Caco-2 (cell line): ENCODE results near the gene SORBS2. TPM values are rescaled to one million over a fixed set of nuclear protein-coding genes. Genes with fewer than 3 reads are reported as not detected.

ENCODE experiments used
- BruUV-seq: library from RNA; stranded (reverse); fragments of 400-500 nt; replicated peaks from 2 replicates; lab custom pipeline; 2021; lab: Mats Ljungman, UMichigan
- CTCF ChIA-PET: fragments of 300-600 bp; sonication (Branson Sonifier 250); formaldehyde crosslinking; loops from one replicate; lab custom pipeline; 2022; ENCODE audit warnings: antibody characterized with exemption; lab: Charles Lee
- POLR2A ChIA-PET: fragments of 300-600 bp; sonication (Branson Sonifier 250); formaldehyde crosslinking; loops from one replicate; lab custom pipeline; 2022; ENCODE audit warnings: antibody characterized with exemption; lab: Charles Lee
- DNase-seq, 2 experiments: peaks; one replicate each; pipeline versions ENCODE4 v3.0.0 to v3.0.0-alpha.2; 2020 to 2022
- H3K27me3 ChIP-seq: replicated peaks from 2 replicates; pipeline ENCODE4 v1.6.0; 2011; ENCODE audit warnings: low read length; ENCODE audit not compliant: control insufficient read depth, insufficient read depth
- H3K36me3 ChIP-seq: 2 replicates; pipeline ENCODE4 v1.5.1; 2011; ENCODE audit warnings: low read length; ENCODE audit not compliant: control insufficient read depth, insufficient read depth
- H3K4me1 ChIP-seq: fragments of 250-450 bp; sonication (Bioruptor Pico); 2 replicates; pipeline ENCODE4 v1.5.1; 2020; ENCODE audit warnings: mild to moderate bottlenecking
- H3K4me3 ChIP-seq: 2 replicates; pipeline ENCODE4 v1.5.1; 2011; ENCODE audit warnings: low read depth, mild to moderate bottlenecking, control low read depth, low read length
- H3K9me3 ChIP-seq: fragments of 250-450 bp; sonication (Bioruptor Pico); 2 replicates; pipeline ENCODE4 v1.5.1; 2020; ENCODE audit warnings: mild to moderate bottlenecking, moderate library complexity
- H3K27ac Mint-ChIP-seq: one replicate; pipeline ENCODE4 v1.8.0; 2022; ENCODE audit warnings: mixed read lengths; ENCODE audit not compliant: unreplicated experiment
- H3K27me3 Mint-ChIP-seq: one replicate; pipeline ENCODE4 v1.8.0; 2022; ENCODE audit warnings: mixed read lengths; ENCODE audit not compliant: insufficient read depth, unreplicated experiment
- H3K36me3 Mint-ChIP-seq: one replicate; pipeline ENCODE4 v1.8.0; 2022; ENCODE audit warnings: mild to moderate bottlenecking, mixed read lengths; ENCODE audit not compliant: insufficient read depth, unreplicated experiment
- H3K4me1 Mint-ChIP-seq: one replicate; pipeline ENCODE4 v1.8.0; 2022; ENCODE audit warnings: low read depth, mixed read lengths; ENCODE audit not compliant: unreplicated experiment
- H3K4me3 Mint-ChIP-seq: one replicate; pipeline ENCODE4 v1.8.0; 2022; ENCODE audit warnings: mild to moderate bottlenecking, moderate library complexity, mixed read lengths; ENCODE audit not compliant: unreplicated experiment
- H3K9me3 Mint-ChIP-seq: one replicate; pipeline ENCODE4 v1.8.0; 2022; ENCODE audit warnings: mixed read lengths; ENCODE audit not compliant: unreplicated experiment
- CTCF ChIP-seq, 2 experiments: fragments of 200-600 bp in 1 of 2; IDR thresholded peaks; 1 replicate in 1 of 2; 2 replicates in 1 of 2; pipeline versions ENCODE4 v1.5.1 to v1.8.0; 2011 to 2022; ENCODE audit warnings: antibody characterized with exemption in 1 of 2, control low read depth in 1 of 2, inconsistent platforms in 1 of 2, low read depth in 1 of 2, low read length in 1 of 2, mild to moderate bottlenecking in 1 of 2, moderate library complexity in 1 of 2; ENCODE audit not compliant: insufficient read depth in 1 of 2, severe bottlenecking in 1 of 2, unreplicated experiment in 1 of 2
- intact Hi-C: fragments of 100-400 bp; cut with micrococcal nuclease; formaldehyde crosslinking; loops from one replicate; pipeline ENCODE4 v1.10.0; 2022; ENCODE audit not compliant: unreplicated experiment
- total RNA-seq: library from RNA; stranded (reverse); gene quantifications from 2 replicates; pipeline ENCODE4 v1.2.3, GENCODE V29; 2022

Gene SORBS2
- total RNA-seq, 1 experiment from 2014 or later, result 47.7 TPM

- Mint-ChIP-seq H3K9me3 (no peaks in the 10 kb centered on the region), H3K4me3 (no peak overlapping the region), H3K27me3 (no peaks in the 10 kb centered on the region), H3K27ac (no peak overlapping the region), H3K36me3 (peaks cover 16% of the 10 kb centered on the region), H3K4me1 (peaks cover 7% of the 10 kb centered on the region)
- ChIA-PET CTCF (no interaction called here), POLR2A (no interaction called here)
- BruUV-seq, result no TSS peak
- DNase-seq, result no peak
- H3K36me3 ChIP-seq, result no peaks in the 10 kb centered on the region; the same call in 1 of the 2 replicates
- no peaks in the 10 kb centered on the region for H3K4me1 ChIP-seq
- TF ChIP-seq CTCF (IDR thresholded peaks at IDR 0.05; ENCODE audit: insufficient read depth in 1 of 2, low read depth in 1 of 2, low read length in 1 of 2, severe bottlenecking in 1 of 2, unreplicated experiment in 1 of 2), result no peak
- no peaks in the 10 kb centered on the region for H3K27me3 ChIP-seq
- H3K9me3 ChIP-seq, result no peaks in the 10 kb centered on the region
- no peak overlapping the region for H3K4me3 ChIP-seq
- intact Hi-C loops, result no loop called here
Observed at GRCh38 chr4:185783574-185783973, 28.4 kb downstream of the SORBS2 start.

- no peak overlapping the region for H3K4me3 ChIP-seq
- Mint-ChIP-seq H3K27ac (no peak overlapping the region), H3K4me1 (peaks cover 7% of the 10 kb centered on the region), H3K9me3 (no peaks in the 10 kb centered on the region), H3K36me3 (peaks cover 16% of the 10 kb centered on the region), H3K27me3 (no peaks in the 10 kb centered on the region), H3K4me3 (no peak overlapping the region)
- H3K27me3 ChIP-seq, result no peaks in the 10 kb centered on the region
- no peaks in the 10 kb centered on the region; the same call in 1 of the 2 replicates for H3K36me3 ChIP-seq
- DNase-seq, result no peak
- TF ChIP-seq CTCF (IDR thresholded peaks at IDR 0.05; ENCODE audit: insufficient read depth in 1 of 2, low read depth in 1 of 2, low read length in 1 of 2, severe bottlenecking in 1 of 2, unreplicated experiment in 1 of 2), result no peak
- H3K4me1 ChIP-seq, result no peaks in the 10 kb centered on the region
- ChIA-PET CTCF (no interaction called here), POLR2A (no interaction called here)
- intact Hi-C loops, result no loop called here
- H3K9me3 ChIP-seq, result no peaks in the 10 kb centered on the region
- no TSS peak for BruUV-seq
Observed at GRCh38 chr4:185782523-185782922, 29.5 kb downstream of the SORBS2 start.

- CTCF ChIA-PET, result no interaction called here
Observed at GRCh38 chr4:185781555-185782215, 30.3 kb downstream of the SORBS2 start.

More at GRCh38 chr4:185781555-185782215, 30.3 kb downstream of the SORBS2 start:
- TF ChIP-seq CTCF (IDR thresholded peaks at IDR 0.05; ENCODE audit: insufficient read depth in 1 of 2, low read depth in 1 of 2, low read length in 1 of 2, severe bottlenecking in 1 of 2, unreplicated experiment in 1 of 2), result no peak
- H3K36me3 ChIP-seq, result no peaks in the 10 kb centered on the region; the same call in 1 of the 2 replicates
- H3K9me3 ChIP-seq, result no peaks in the 10 kb centered on the region
- no peaks in the 10 kb centered on the region for H3K9me3 Mint-ChIP-seq
- peaks cover 7% of the 10 kb centered on the region for H3K4me1 Mint-ChIP-seq
- H3K27me3 ChIP-seq, result no peaks in the 10 kb centered on the region
- BruUV-seq, result no TSS peak
- POLR2A ChIA-PET, result no interaction called here
- no peak overlapping the region for H3K4me3 Mint-ChIP-seq
- peaks cover 16% of the 10 kb centered on the region for H3K36me3 Mint-ChIP-seq
- H3K27me3 Mint-ChIP-seq, result no peaks in the 10 kb centered on the region
- intact Hi-C loops, result no loop called here
- H3K27ac Mint-ChIP-seq, result no peak overlapping the region
- no peak overlapping the region for H3K4me3 ChIP-seq
- no peaks in the 10 kb centered on the region for H3K4me1 ChIP-seq
- no peak for DNase-seq
